Measurements from ENCODE around the gene LRAT. TPM values are rescaled to one million over a fixed set of nuclear protein-coding genes. Genes with fewer than 3 reads are reported as not detected.

LRAT gene
- total RNA-seq, 1 donor from 2014 or later = 0.50 TPM

DNA sequence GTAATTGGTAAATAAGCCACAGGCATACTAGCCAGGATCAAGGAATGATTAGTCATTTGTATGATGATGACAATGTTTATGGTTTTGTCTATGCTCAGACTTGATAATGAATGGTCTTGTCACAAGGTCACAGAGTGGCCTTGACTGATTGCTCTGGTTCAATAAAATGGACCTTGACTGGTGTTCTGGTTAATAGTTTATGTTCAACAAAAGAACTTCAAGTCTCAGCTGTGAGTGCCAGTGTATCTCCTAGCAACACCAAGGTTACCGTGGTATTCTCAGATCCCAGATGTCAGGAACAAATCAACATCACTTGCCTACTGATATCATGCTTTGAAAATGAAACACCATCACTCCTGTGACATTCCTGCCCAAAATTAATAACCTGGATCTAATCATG is 16.3 kb upstream of the LRAT start:
- Histone ChIP-seq H3K36me3 (ENCODE audit: insufficient read depth, low read length) (no peaks in the 10 kb centered on the region), H3K4me1 (ENCODE audit: insufficient read depth, low read length) (no peaks in the 10 kb centered on the region), H3K9me3 (ENCODE audit: insufficient read depth, low read depth, low read length) (no peaks in the 10 kb centered on the region), H3K79me2 (ENCODE audit: insufficient read depth, low read length) (no peaks in the 10 kb centered on the region), H3K9ac (ENCODE audit: low read length) (no peak overlapping the region), H4K20me1 (ENCODE audit: insufficient read depth, low read length) (no peaks in the 10 kb centered on the region), H3K27ac (ENCODE audit: low read depth, low read length) (no peak overlapping the region), H2AFZ (ENCODE audit: low read depth, low read length) (no peak overlapping the region), H3K4me3 (ENCODE audit: insufficient read depth, low read depth, low read length) (no peak overlapping the region), H3K4me2 (ENCODE audit: low read length) (no peak overlapping the region), H3K27me3 (ENCODE audit: insufficient read depth, low read length) (no peaks in the 10 kb centered on the region)
- DNase-seq (ENCODE audit: low read depth) (no peak), FAIRE-seq (no peak)
- H3K27me3 Mint-ChIP-seq (ENCODE audit: low read depth, unreplicated experiment) = no peaks in the 10 kb centered on the region
- H3K4me3 Mint-ChIP-seq (ENCODE audit: unreplicated experiment) = no peak overlapping the region
- no peaks in the 10 kb centered on the region for H3K9me3 Mint-ChIP-seq (ENCODE audit: unreplicated experiment)
- H3K4me1 Mint-ChIP-seq (ENCODE audit: low read depth, unreplicated experiment) = no peaks in the 10 kb centered on the region
- no peak overlapping the region for H3K27ac Mint-ChIP-seq (ENCODE audit: unreplicated experiment)
- TF ChIP-seq, protein P1, sequence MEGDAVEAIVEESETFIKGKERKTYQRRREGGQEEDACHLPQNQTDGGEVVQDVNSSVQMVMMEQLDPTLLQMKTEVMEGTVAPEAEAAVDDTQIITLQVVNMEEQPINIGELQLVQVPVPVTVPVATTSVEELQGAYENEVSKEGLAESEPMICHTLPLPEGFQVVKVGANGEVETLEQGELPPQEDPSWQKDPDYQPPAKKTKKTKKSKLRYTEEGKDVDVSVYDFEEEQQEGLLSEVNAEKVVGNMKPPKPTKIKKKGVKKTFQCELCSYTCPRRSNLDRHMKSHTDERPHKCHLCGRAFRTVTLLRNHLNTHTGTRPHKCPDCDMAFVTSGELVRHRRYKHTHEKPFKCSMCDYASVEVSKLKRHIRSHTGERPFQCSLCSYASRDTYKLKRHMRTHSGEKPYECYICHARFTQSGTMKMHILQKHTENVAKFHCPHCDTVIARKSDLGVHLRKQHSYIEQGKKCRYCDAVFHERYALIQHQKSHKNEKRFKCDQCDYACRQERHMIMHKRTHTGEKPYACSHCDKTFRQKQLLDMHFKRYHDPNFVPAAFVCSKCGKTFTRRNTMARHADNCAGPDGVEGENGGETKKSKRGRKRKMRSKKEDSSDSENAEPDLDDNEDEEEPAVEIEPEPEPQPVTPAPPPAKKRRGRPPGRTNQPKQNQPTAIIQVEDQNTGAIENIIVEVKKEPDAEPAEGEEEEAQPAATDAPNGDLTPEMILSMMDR (IDR thresholded peaks at IDR 0.05; ENCODE audit: insufficient read depth, low read depth, low read length) = no peak
- no peak for TF ChIP-seq EZH2 (IDR thresholded peaks at IDR 0.05; ENCODE audit: insufficient read depth, low read length)
- H3K36me3 Mint-ChIP-seq (ENCODE audit: low read depth, unreplicated experiment) = no peaks in the 10 kb centered on the region

DNA sequence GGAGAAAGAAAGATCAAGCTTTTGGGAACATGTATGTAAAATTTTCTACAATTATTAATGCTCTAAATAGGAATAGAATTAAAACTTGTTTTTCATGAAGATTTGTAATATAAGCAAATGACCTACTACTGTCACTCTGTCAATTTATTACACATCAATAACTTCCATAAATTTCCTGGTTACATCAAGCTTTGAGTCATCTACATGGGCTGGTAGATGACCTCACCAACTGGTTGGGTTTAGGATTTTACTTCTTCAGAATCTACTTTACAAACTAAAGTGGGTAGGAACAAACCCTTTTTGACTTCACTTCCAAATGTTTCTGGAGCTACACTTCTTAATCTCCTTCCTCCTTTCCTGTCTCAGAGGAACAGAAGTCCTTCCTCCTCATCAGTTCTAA is 12.0 kb upstream of the LRAT start:
- Histone ChIP-seq H2AFZ (ENCODE audit: low read depth, low read length) (no peak overlapping the region), H3K27ac (ENCODE audit: low read depth, low read length) (no peak overlapping the region), H3K27me3 (ENCODE audit: insufficient read depth, low read length) (no peaks in the 10 kb centered on the region), H3K4me1 (ENCODE audit: insufficient read depth, low read length) (no peaks in the 10 kb centered on the region), H3K9me3 (ENCODE audit: insufficient read depth, low read depth, low read length) (no peaks in the 10 kb centered on the region), H3K79me2 (ENCODE audit: insufficient read depth, low read length) (no peaks in the 10 kb centered on the region), H3K4me2 (ENCODE audit: low read length) (no peak overlapping the region), H3K36me3 (ENCODE audit: insufficient read depth, low read length) (no peaks in the 10 kb centered on the region), H3K9ac (ENCODE audit: low read length) (no peak overlapping the region), H4K20me1 (ENCODE audit: insufficient read depth, low read length) (no peaks in the 10 kb centered on the region), H3K4me3 (ENCODE audit: insufficient read depth, low read depth, low read length) (no peak overlapping the region)
- Mint-ChIP-seq H3K27me3 (ENCODE audit: low read depth, unreplicated experiment) (no peaks in the 10 kb centered on the region), H3K36me3 (ENCODE audit: low read depth, unreplicated experiment) (no peaks in the 10 kb centered on the region), H3K4me1 (ENCODE audit: low read depth, unreplicated experiment) (no peaks in the 10 kb centered on the region), H3K9me3 (ENCODE audit: unreplicated experiment) (no peaks in the 10 kb centered on the region), H3K27ac (ENCODE audit: unreplicated experiment) (no peak overlapping the region), H3K4me3 (ENCODE audit: unreplicated experiment) (no peak overlapping the region)
- no peak for DNase-seq (ENCODE audit: low read depth)
- TF ChIP-seq, protein P1 (IDR thresholded peaks at IDR 0.05; ENCODE audit: insufficient read depth, low read depth, low read length) = no peak
- no peak for TF ChIP-seq EZH2 (IDR thresholded peaks at IDR 0.05; ENCODE audit: insufficient read depth, low read length)
- FAIRE-seq = no peak

DNA sequence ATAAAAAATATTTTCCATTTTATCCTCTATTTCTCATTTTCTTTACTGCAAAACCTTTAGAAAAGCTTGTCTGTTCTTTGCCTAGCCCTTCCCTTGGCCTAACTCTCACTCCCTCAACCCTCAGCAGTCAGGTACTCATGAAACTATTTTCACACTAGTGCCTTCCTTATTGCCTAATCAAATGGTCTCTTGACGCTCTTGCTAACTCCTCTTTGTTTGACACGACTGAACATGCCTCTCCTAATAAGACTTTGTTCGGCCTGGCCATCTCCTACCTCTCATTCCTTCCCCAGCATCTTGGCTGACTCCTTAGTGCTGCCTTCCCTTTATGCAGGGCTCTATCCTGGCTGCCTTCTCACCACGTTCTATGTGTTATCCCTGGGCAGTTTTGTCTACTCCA is 11.1 kb upstream of the LRAT start:
- FAIRE-seq (no peak), DNase-seq (ENCODE audit: low read depth) (no peak)
- no peaks in the 10 kb centered on the region for H3K4me1 Mint-ChIP-seq (ENCODE audit: low read depth, unreplicated experiment)
- Histone ChIP-seq H3K79me2 (ENCODE audit: insufficient read depth, low read length) (no peaks in the 10 kb centered on the region), H3K4me1 (ENCODE audit: insufficient read depth, low read length) (no peaks in the 10 kb centered on the region), H3K36me3 (ENCODE audit: insufficient read depth, low read length) (no peaks in the 10 kb centered on the region), H3K27me3 (ENCODE audit: insufficient read depth, low read length) (no peaks in the 10 kb centered on the region), H4K20me1 (ENCODE audit: insufficient read depth, low read length) (no peaks in the 10 kb centered on the region), H3K27ac (ENCODE audit: low read depth, low read length) (no peak overlapping the region), H3K4me2 (ENCODE audit: low read length) (no peak overlapping the region), H3K4me3 (ENCODE audit: insufficient read depth, low read depth, low read length) (no peak overlapping the region), H2AFZ (ENCODE audit: low read depth, low read length) (no peak overlapping the region), H3K9ac (ENCODE audit: low read length) (no peak overlapping the region), H3K9me3 (ENCODE audit: insufficient read depth, low read depth, low read length) (no peaks in the 10 kb centered on the region)
- H3K36me3 Mint-ChIP-seq (ENCODE audit: low read depth, unreplicated experiment) = no peaks in the 10 kb centered on the region
- no peak overlapping the region for H3K4me3 Mint-ChIP-seq (ENCODE audit: unreplicated experiment)
- H3K27ac Mint-ChIP-seq (ENCODE audit: unreplicated experiment) = no peak overlapping the region
- no peaks in the 10 kb centered on the region for H3K27me3 Mint-ChIP-seq (ENCODE audit: low read depth, unreplicated experiment)
- TF ChIP-seq EZH2 (IDR thresholded peaks at IDR 0.05; ENCODE audit: insufficient read depth, low read length) = no peak
- TF ChIP-seq, protein P1 (IDR thresholded peaks at IDR 0.05; ENCODE audit: insufficient read depth, low read depth, low read length) = no peak
- no peaks in the 10 kb centered on the region for H3K9me3 Mint-ChIP-seq (ENCODE audit: unreplicated experiment)

All from astrocyte (in vitro differentiated cells and primary cell).